HepG2 (cell line): ENCODE results near the gene EFS. TPM values are rescaled to one million over a fixed set of nuclear protein-coding genes. Genes with fewer than 3 reads are reported as not detected.

Source experiments
- DNMT3B ChIP-seq: conservative IDR thresholded peaks from 2 replicates; pipeline ENCODE4 v1.6.1; 2016; ENCODE audit warnings: missing biosample characterization, control low read depth
- FOXC1 ChIP-seq: sonication (generic); formaldehyde crosslinking; IDR thresholded peaks from 2 replicates; pipeline ENCODE4 v1.8.0; 2022; ENCODE audit warnings: mild to moderate bottlenecking, missing genetic modification reagents, borderline replicate concordance
- GTF3A ChIP-seq: sonication (generic); formaldehyde crosslinking; conservative IDR thresholded peaks from 2 replicates; pipeline ENCODE4 v1.4.0; 2020; ENCODE audit warnings: mild to moderate bottlenecking, missing genetic modification reagents
- HCFC1 ChIP-seq: fragments of 150-350 bp; IDR thresholded peaks from 2 replicates; pipeline ENCODE4 v1.6.1; 2014; ENCODE audit warnings: low read depth, low read length
- KAT8 ChIP-seq: IDR thresholded peaks from 2 replicates; pipeline ENCODE4 v1.6.1; 2016; ENCODE audit warnings: missing genetic modification reagents, missing compliant biosample characterization
- MEIS1 ChIP-seq: sonication (generic); formaldehyde crosslinking; IDR thresholded peaks from 2 replicates; pipeline ENCODE4 v1.9.0; 2021; ENCODE audit warnings: mild to moderate bottlenecking, missing genetic modification reagents, moderate library complexity, borderline replicate concordance
- MIXL1 ChIP-seq: IDR thresholded peaks from 2 replicates; pipeline ENCODE4 v1.6.1; 2016
- NR3C1 ChIP-seq: sonication (generic); formaldehyde crosslinking; IDR thresholded peaks from 2 replicates; pipeline ENCODE4 v1.4.0; 2020; ENCODE audit warnings: missing genetic modification reagents
- PLSCR1 ChIP-seq: sonication (generic); formaldehyde crosslinking; IDR thresholded peaks from 2 replicates; pipeline ENCODE4 v1.5.0; 2020; ENCODE audit warnings: missing genetic modification reagents, mild to moderate bottlenecking, borderline replicate concordance
- SAFB2 ChIP-seq: sonication (generic); formaldehyde crosslinking; IDR thresholded peaks from 2 replicates; pipeline ENCODE4 v1.5.1; 2020; ENCODE audit warnings: missing genetic modification reagents, low read depth, mild to moderate bottlenecking, borderline replicate concordance
- SKI ChIP-seq: fragments of 450-650 bp; IDR thresholded peaks from one replicate; pipeline ENCODE4 v1.6.1; 2018; ENCODE audit warnings: mild to moderate bottlenecking; ENCODE audit not compliant: partially characterized antibody
- THYN1 ChIP-seq: sonication (generic); formaldehyde crosslinking; IDR thresholded peaks from 2 replicates; pipeline ENCODE4 v1.8.1; 2023; ENCODE audit warnings: low read depth, mild to moderate bottlenecking, moderate library complexity, missing genetic modification reagents, borderline replicate concordance
- ZBTB38 ChIP-seq: sonication (generic); formaldehyde crosslinking; IDR thresholded peaks from 2 replicates; pipeline ENCODE4 v1.5.1; 2020; ENCODE audit warnings: mild to moderate bottlenecking, missing genetic modification reagents
- ZFP1 ChIP-seq: IDR thresholded peaks from 2 replicates; pipeline ENCODE4 v1.6.1; 2016
- ZNF138 ChIP-seq: sonication (generic); formaldehyde crosslinking; IDR thresholded peaks from 2 replicates; pipeline ENCODE4 v1.5.0; 2020; ENCODE audit warnings: mild to moderate bottlenecking, low read depth, missing genetic modification reagents
- ZNF20 ChIP-seq: sonication (generic); formaldehyde crosslinking; IDR thresholded peaks from 2 replicates; pipeline ENCODE4 v1.4.0; 2020; ENCODE audit warnings: mild to moderate bottlenecking, moderate library complexity, missing genetic modification reagents
- ZNF597 ChIP-seq: sonication (generic); formaldehyde crosslinking; IDR thresholded peaks from 2 replicates; pipeline ENCODE4 v1.5.0; 2020; ENCODE audit warnings: missing genetic modification reagents
- ZNF607 ChIP-seq: sonication (generic); formaldehyde crosslinking; IDR thresholded peaks from 2 replicates; pipeline ENCODE4 v1.5.1; 2020; ENCODE audit warnings: missing genetic modification reagents, mild to moderate bottlenecking, borderline replicate concordance
- ZNF776 ChIP-seq: sonication (generic); formaldehyde crosslinking; IDR thresholded peaks from 2 replicates; pipeline ENCODE4 v1.4.0; 2020; ENCODE audit warnings: mild to moderate bottlenecking, missing genetic modification reagents
- polyA plus RNA-seq, 8 experiments: library from polyadenylated mRNA; depleted of rRNA in 3 of 8; stranded (reverse) in 7 of 8; unstranded in 1 of 8; fragments of >200 nt; fragmentation: Illumina TruSeq in 4 of 8; extraction: Trizol in 4 of 8; gene quantifications; 2 replicates each; pipeline versions ENCODE4 v1.2.1 to v1.2.3, GENCODE V29; 2011 to 2016; ENCODE audit warnings: low read depth in 4 of 8, missing spikeins in 1 of 8, mixed read lengths in 1 of 8; ENCODE audit not compliant: insufficient read depth in 1 of 8
- total RNA-seq, 5 experiments: library from RNA; depleted of rRNA; stranded (reverse); fragments of >200 nt; fragmentation: Illumina TruSeq; extraction: Trizol; gene quantifications; 2 replicates each; pipeline ENCODE4 v1.2.3, GENCODE V29; 2016; ENCODE audit warnings: low read depth in 1 of 5
- TF ChIP-seq, protein P1 (sequence below): sonication (generic); formaldehyde crosslinking; IDR thresholded peaks from 2 replicates; pipeline ENCODE4 v1.4.0; 2020; ENCODE audit warnings: missing genetic modification reagents
- TF ChIP-seq, protein P2 (sequence below), 2 experiments: IDR thresholded peaks; 2 replicates each; pipeline ENCODE4 v1.6.1; 2011 to 2012; ENCODE audit warnings: low read length in 2 of 2, borderline replicate concordance in 1 of 2, low read depth in 1 of 2, mild to moderate bottlenecking in 1 of 2, moderate library complexity in 1 of 2

EFS gene
- total and polyA plus RNA-seq, 2 of the 13 experiments (the other 11 are each of a cell fraction or from before 2014, with no cell fraction given): not detected

DNA sequence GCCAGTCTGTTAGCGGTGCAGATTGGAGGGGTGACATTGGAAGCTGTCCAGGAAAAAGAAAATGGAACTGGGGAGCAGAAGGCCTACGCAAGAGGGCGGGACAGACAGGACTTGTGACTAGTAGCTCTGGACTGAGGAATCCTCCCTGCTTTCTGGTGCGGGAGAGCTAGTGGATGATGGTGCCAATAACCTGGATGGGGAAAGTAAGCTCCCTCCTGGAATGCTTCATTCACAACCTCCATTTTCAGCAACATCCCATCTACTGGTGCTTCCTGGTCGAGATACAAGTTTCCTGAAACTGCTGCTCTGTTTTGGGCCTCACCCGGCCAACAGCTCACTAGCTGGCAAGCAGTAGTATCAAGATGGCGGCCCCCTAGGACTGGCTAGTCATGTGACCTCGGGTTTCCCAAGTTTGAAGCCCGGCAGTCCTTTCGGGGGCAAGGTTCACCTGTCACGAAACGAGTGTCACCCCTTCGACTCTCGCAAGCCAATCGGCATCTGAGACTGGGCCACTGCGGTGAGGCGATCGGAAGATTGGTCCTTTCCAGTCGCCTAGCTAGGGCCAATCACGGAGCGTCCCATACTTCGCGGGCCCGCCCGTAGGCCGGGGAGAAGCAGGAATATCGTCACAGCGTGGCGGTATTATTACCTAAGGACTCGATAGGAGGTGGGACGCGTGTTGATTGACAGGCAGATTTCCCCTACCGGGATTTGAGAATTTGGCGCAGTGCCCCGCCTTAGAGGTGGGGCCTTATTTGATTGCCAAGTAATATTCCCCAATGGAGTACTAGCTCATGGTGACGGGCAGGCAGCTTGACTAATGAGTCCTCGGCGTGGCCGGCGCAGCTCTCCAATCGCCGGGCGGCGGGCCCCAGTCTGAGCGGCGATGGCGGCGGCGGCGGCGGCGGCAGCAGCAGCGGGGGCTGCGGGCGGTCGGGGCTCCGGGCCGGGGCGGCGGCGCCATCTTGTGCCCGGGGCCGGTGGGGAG, 44.1 kb downstream of the EFS start, which contains the start of gene PABPN1 (continued):
- TF ChIP-seq PLSCR1 (CRISPR knock-in tag) (no peak), ZNF597 (CRISPR knock-in tag) (no peak), THYN1 (CRISPR knock-in tag) (no peak), ZFP1 (CRISPR knock-in tag) (peak; percentile 97), NR3C1 (CRISPR knock-in tag) (no peak), SKI (no peak), GTF3A (CRISPR knock-in tag) (0 out of 2 replicates have a peak, but pooled peaks have one; percentile 29), ZNF607 (CRISPR knock-in tag) (no peak; the same call in none of the 2 replicates), FOXC1 (peak; percentile 35; the same call in 1 of the 2 replicates), ZBTB38 (peak; percentile 100), KAT8 (peak; percentile 100), ZNF776 (CRISPR knock-in tag) (peak; percentile 73; the same call in 1 of the 2 replicates), SAFB2 (CRISPR knock-in tag) (peak; percentile 95), MIXL1 (CRISPR knock-in tag) (peak; percentile 94), DNMT3B (CRISPR knock-in tag) (no peak; the same call in 1 of the 2 replicates), HCFC1 (peak; percentile 40; the same call in 1 of the 2 replicates), MEIS1 (peak; percentile 100), ZNF138 (CRISPR knock-in tag) (peak; percentile 91), ZNF20 (CRISPR knock-in tag) (peak; percentile 70; the same call in 1 of the 2 replicates)
- TF ChIP-seq, protein P1, sequence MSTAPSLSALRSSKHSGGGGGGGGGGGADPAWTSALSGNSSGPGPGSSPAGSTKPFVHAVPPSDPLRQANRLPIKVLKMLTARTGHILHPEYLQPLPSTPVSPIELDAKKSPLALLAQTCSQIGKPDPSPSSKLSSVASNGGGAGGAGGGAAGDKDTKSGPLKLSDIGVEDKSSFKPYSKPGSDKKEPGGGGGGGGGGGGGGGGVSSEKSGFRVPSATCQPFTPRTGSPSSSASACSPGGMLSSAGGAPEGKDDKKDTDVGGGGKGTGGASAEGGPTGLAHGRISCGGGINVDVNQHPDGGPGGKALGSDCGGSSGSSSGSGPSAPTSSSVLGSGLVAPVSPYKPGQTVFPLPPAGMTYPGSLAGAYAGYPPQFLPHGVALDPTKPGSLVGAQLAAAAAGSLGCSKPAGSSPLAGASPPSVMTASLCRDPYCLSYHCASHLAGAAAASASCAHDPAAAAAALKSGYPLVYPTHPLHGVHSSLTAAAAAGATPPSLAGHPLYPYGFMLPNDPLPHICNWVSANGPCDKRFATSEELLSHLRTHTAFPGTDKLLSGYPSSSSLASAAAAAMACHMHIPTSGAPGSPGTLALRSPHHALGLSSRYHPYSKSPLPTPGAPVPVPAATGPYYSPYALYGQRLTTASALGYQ: peak; percentile 93
- TF ChIP-seq, protein P2, sequence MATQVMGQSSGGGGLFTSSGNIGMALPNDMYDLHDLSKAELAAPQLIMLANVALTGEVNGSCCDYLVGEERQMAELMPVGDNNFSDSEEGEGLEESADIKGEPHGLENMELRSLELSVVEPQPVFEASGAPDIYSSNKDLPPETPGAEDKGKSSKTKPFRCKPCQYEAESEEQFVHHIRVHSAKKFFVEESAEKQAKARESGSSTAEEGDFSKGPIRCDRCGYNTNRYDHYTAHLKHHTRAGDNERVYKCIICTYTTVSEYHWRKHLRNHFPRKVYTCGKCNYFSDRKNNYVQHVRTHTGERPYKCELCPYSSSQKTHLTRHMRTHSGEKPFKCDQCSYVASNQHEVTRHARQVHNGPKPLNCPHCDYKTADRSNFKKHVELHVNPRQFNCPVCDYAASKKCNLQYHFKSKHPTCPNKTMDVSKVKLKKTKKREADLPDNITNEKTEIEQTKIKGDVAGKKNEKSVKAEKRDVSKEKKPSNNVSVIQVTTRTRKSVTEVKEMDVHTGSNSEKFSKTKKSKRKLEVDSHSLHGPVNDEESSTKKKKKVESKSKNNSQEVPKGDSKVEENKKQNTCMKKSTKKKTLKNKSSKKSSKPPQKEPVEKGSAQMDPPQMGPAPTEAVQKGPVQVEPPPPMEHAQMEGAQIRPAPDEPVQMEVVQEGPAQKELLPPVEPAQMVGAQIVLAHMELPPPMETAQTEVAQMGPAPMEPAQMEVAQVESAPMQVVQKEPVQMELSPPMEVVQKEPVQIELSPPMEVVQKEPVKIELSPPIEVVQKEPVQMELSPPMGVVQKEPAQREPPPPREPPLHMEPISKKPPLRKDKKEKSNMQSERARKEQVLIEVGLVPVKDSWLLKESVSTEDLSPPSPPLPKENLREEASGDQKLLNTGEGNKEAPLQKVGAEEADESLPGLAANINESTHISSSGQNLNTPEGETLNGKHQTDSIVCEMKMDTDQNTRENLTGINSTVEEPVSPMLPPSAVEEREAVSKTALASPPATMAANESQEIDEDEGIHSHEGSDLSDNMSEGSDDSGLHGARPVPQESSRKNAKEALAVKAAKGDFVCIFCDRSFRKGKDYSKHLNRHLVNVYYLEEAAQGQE (IDR thresholded peaks at IDR 0.05; ENCODE audit: borderline replicate concordance in 1 of 2, low read depth in 1 of 2, low read length in 2 of 2): peak in 1 of 2 experiments; percentile 69; a peak in 2 of 4 replicates
